Right ventricle myocardium superior (tissue), 1 donor: ENCODE measurements around the gene RFTN2. TPM values are rescaled to one million over a fixed set of nuclear protein-coding genes. Genes with fewer than 3 reads are reported as not detected.
"Not testable (repeated sequence)": the region's sequence is repeated elsewhere in the genome, so short reads cannot be mapped to it uniquely, and the experiment has no call there.

Source experiments
- ATAC-seq: fragments of 200-7000 bp; cut with Tn5 transposase; one replicate; pipeline ENCODE4 v1.9.1; 2020; ENCODE audit warnings: mild to moderate bottlenecking; ENCODE audit not compliant: poor library complexity
- DNase-seq: peaks from one replicate; pipeline ENCODE4 v3.0.0-alpha.2; 2020
- intact Hi-C: fragments of 100-400 bp; cut with DNase I; formaldehyde crosslinking; loops from one replicate; pipeline ENCODE4 v1.11.2; 2022
- long read RNA-seq: library from polyadenylated mRNA; unstranded; transcript quantifications from one replicate; pipeline ENCODE4 v2.0.0, GENCODE V29; 2021
- total RNA-seq: library from RNA; stranded (reverse); fragmentation: NEBNext Ultra II Directional; extraction: Animal tissue kit (Norgen Biotek cat#: 25700); gene quantifications from one replicate; pipeline ENCODE4 v1.2.1, GENCODE V29; 2021
- donor health status: DM: no; HTN: yes; CAD: no; lungs with severe emphysema.

Gene RFTN2, protein sequence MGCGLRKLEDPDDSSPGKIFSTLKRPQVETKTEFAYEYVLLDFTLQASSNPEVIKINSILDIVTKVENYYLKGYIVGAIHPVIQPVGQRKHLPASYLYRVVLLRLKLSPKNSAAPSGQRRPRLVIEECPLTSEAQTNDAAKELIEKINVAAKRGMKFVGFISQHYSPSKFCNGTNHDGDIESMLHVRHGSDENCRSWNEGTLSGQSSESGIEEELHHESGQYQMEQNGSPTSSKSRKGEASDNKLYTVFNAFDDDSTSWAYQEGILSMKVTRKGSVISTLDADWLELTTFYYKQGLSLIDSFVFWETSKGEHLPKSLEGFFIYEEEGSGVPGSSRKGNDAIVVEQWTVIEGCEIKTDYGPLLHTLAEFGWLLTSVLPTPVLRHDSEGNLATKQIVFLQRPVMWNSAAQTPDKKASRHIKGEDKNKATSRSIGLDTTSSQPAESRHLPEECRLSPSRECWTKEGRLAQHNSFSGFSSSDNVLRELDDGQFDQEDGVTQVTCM
- 4.4 TPM for total RNA-seq
- long read RNA-seq, full-length matches to known transcripts: 7 of 11 reads
- long read RNA-seq, partial matches to known transcripts: 1 of 11 reads
- long read RNA-seq, other reads (novel, unspliced or antisense): 3 of 11 reads

DNA sequence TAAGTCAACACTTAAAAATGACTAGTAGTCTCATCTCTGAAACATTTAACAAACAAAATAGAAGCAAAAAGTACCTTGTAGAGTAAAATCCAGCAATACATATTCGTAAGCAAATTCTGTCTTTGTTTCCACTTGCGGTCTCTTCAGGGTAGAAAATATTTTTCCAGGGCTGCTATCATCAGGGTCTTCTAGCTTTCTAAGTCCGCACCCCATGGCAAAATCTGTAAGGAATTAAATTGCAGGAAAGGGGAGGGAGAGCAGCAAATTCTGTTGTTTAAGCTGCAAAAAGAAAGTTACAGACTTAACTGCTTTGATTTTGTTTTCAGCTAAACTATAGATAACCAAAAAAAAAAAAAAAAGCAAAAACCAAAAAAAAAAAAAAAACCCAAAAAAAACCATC is at the start of gene RFTN2:
Gene RFTN2, minus strand, starts transcription at position 342 of the 400 bp plus-strand sequence. Its CDS starts 129 bp downstream, at position 213.
- DNase-seq: no peak
- intact Hi-C loops: no loop called here
- no peak for ATAC-seq

DNA sequence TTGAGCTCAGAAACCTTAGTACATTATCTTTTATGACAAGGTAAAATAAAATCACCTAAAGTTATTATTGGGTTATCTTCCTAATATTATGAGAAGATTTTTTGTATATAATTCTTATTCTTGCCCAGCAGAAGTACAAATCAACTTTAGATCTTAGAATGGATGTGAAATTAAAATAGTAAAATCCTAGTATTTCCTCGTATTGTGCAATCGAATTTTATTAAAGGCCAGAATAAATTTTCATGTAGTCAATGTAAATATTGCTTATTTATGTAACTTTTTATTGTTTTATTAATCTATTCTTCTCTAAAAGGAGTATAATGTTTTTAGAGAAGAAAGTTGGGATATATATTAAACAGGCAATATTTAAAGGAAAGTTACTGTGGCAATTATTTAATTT is 42.5 kb upstream of the RFTN2 start:
- intact Hi-C loops: no loop called here
- no peak for DNase-seq
- ATAC-seq: no peak

DNA sequence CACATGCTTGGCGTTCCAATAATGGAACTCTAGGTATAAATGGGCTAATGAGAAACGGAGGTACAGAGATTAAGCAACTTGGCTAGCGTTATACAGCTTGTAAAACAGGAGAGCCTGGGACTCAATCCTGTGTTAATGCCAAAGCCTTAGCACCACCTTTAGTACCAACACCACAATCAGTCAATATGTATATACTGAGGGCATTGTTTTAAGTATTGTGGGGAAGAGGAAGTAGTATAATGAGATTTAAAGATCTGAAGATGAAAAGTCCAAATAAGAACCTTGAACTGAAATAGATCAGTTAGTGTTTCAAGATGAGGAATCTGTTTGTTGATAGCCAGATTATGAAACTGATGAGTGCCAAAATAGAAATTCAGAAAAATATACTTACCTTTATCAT is 37.9 kb upstream of the RFTN2 start:
- DNase-seq (no peak), ATAC-seq (no peak)
- intact Hi-C loops: no loop called here

DNA sequence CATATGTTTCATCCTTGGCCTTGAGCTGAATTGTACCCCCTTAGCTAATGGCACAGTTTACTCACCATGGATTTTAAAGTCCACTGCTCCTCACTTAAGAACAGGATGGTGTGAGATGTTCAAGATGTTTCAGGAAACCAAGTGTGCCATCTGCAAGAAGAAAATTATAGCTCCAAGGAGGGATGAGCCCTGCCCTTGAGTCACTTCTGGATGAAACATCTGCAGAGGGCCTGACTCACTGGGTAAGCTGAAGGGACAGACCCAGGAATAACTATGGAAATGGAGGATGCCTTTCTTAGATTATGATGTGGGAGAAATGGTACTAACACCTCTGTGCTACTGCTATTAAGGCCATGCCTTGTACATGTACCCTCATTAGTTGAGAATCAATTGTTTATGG is 36.2 kb upstream of the RFTN2 start:
- intact Hi-C loops: no loop called here
- no peak for DNase-seq

DNA sequence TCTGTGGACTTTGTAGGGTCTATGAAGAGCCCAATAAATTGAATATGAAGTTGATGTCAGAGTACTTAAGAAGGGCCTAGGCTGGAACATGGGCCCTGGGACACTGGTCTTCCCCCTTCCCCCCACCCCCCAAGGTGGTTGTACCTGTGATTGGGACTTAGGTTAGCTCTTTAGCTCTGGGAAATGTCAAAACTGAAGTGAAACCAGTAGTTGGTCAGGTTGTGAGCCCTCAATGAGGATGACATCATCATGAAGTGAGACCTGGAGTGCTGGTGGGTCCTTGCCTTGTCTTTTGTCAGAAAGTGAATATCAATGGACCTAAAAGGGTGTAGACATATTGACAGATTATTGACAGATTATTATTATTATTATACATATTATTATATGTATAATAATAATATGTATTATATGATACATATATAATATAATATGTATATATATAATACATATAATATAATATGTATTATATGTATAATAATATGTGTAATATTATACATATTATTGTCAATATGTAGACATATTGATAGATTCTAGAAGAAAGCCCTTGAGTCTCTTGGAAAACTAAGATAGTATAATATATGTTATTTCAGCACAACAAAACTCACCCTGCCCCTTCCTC is 35.1 kb upstream of the RFTN2 start:
- DNase-seq: no peak
- ATAC-seq: no peak
- intact Hi-C loops: no loop called here

More for the DNA sequence above, 36.2 kb upstream of the RFTN2 start:
- no peak for ATAC-seq

DNA sequence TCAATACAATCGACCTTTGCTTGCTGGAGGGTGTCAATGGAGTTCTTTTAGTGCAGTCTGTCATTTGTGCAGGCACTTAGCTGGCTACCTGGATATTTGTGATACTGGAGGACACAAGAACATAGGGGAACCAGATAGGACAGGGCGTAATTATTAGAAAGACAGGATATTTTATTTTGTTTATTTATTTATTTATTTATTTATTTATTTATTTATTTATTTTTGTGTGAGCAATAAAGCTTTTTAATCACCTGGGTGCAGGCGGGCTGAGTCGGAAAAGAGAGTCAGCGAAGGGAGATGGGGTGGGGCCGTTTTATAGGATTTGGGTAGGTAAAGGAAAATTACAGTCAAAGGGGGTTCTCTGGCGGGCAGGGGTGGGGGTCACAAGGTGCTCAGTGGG is 33.8 kb upstream of the RFTN2 start:
- intact Hi-C loops: loop anchor here (5.0 to 10.0 kb wide), 4 partner anchors 66 to 588 kb away; partner anchors contain the start of gene HSPE1
- not testable (repeated sequence) for DNase-seq, ATAC-seq

DNA sequence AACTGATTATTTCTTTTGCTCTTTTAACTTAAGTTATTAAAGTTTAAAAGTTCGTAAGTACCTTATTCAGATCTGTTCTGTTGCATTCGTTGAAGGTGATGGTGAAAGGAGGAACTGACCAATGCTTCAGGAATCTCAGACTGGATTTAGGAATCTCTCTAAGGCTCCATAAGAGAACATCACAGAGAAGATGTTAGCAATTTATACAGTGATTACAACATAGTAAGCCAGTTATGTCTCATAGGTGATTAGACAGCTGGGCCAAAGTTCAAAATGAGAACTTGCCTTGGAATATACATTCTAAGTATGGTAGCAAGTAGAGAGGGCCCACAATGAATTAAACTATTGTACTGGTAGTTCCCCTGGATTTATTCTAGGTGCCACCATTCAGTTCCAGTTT is 32.9 kb upstream of the RFTN2 start:
- ATAC-seq (no peak), DNase-seq (no peak)
- intact Hi-C loops: loop anchor here (5.0 to 10.0 kb wide), 4 partner anchors 66 to 589 kb away; partner anchors contain the start of gene HSPE1

DNA sequence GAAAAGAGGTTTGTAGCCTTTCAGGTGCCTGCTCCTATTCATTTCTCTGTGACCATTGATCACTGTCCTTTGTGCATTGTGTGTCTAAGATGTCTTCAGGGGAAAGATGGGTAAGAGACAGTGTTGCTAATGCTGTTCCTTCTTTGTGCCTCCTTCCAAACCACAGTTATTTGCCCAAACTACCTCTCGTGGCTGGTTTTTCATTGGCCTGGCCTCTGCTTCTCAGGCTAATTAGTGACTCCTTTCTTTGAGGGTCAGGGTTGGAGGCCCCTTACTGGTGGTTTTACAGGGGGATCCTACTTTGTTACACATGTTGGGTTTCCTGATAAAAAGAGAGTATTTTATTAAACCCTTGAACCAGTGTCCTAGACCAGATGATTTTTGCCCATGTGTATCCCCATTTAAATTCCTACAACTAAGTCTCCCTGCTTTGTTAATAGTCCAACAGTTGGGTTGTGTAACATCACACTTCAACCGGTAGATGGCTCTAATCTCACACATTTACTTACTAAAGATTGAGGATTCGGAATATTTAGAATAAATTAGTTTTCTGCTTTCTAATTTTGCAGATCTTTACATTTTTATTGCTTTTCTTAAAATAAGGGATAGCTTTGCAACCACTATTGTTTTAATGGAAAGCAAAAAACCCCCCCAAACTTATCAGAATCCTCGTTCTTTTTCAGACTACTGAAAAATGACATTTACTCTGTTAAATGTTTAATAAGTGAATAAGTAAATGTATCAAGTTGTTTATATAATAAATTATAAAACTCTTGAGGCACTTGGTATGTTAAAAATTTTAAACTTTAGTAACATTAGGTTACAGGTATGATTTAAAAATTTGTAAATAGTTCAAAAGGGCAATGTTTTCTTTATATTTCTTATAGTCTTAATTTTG is 32.2 kb upstream of the RFTN2 start:
- no peak for DNase-seq

DNA sequence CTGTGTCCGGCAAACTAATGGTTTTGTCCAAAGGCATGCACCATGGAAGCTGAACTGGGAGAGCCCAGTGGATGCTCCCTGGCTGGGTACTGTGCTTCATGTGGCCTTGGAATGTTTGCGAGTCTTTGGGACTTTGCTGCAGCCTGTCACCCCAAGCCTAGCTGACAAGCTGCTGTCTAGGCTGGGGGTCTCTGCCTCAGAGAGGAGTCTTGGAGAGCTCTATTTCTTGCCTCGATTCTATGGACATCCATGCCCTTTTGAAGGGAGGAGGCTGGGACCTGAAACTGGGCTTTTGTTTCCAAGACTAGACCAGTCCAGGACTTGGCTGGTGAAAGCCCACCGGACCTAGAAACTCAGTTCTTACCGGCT is 31.4 kb upstream of the RFTN2 start:
- ATAC-seq: no peak
- DNase-seq: no peak
- intact Hi-C loops: loop anchor here (5.0 to 10.0 kb wide), 4 partner anchors 68 to 590 kb away; partner anchors contain the start of gene HSPE1

More for the DNA sequence above, 32.2 kb upstream of the RFTN2 start:
- intact Hi-C loops: loop anchor here (5.0 to 10.0 kb wide), 4 partner anchors 67 to 590 kb away; partner anchors contain the start of gene HSPE1
- ATAC-seq: no peak

DNA sequence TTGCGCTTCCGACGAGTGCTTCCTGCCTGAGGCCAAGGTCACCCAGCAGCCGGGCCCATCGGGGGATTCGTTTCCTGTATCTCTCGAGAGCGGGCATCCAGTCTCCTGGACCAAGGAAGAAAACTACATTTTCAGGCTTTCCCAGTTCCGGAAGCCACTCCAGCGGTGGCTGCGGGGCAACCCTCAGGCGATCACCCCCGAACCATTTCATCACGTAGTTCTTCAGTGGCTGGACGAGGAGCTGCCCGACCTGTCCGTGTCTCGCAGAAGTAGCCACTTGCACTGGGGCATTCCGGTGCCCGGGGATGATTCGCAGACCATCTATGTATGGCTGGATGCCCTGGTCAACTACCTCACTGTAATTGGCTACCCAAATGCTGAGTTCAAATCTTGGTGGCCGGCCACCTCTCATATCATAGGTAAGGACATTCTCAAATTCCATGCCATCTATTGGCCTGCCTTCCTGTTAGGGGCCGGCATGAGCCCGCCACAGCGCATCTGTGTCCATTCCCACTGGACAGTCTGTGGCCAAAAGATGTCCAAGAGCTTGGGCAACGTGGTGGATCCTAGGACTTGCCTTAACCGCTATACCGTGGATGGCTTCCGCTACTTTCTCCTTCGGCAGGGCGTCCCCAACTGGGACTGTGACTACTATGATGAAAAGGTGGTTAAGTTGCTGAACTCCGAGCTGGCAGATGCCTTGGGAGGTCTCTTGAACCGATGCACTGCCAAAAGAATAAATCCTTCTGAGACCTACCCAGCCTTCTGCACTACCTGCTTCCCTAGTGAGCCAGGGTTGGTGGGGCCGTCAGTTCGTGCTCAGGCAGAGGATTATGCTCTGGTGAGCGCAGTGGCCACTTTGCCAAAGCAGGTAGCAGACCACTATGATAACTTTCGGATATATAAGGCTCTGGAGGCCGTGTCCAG is 30.8 kb upstream of the RFTN2 start:
- intact Hi-C loops: loop anchor here (5.0 to 10.0 kb wide), 4 partner anchors 69 to 591 kb away; partner anchors contain the start of gene HSPE1
- ATAC-seq (no peak), DNase-seq (peak; percentile 49)

DNA sequence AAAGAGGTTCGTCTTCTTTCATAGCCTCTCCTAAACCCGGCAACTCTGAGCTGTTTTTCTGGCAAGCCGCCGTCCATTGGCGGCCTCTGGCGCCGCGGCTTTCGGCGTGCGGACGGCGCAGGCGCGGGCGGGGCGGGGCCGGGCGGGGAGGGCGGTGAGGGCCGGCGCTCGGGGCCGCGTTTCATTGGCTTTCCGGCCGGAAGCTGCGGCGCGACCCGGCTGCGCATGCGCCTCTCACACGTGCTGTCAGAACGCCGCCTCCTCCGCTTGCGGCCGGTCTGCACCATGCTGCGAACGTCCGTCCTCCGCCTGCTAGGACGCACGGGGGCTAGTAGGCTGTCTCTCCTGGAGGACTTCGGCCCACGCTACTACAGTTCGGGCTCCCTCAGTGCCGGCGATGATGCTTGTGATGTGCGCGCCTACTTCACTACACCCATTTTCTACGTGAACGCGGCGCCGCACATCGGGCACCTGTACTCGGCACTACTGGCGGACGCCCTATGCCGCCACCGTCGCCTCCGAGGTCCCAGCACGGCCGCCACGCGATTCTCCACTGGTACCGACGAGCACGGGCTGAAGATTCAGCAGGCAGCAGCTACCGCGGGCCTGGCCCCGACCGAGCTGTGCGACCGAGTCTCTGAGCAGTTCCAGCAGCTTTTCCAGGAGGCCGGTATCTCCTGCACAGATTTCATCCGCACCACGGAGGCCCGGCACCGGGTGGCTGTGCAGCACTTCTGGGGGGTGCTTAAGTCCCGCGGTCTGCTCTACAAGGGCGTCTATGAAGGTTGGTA is 29.9 kb upstream of the RFTN2 start, which contains the start of gene MARS2:
Gene MARS2, plus strand, starts transcription at position 249 of the 791 bp plus-strand sequence. Its CDS starts 37 bp downstream, at position 286.
- intact Hi-C loops: loop anchor here (5.0 to 10.0 kb wide), 4 partner anchors 69 to 592 kb away; partner anchors contain the start of gene HSPE1
- peak; percentile 98 for ATAC-seq
- peak; percentile 97 for DNase-seq

DNA sequence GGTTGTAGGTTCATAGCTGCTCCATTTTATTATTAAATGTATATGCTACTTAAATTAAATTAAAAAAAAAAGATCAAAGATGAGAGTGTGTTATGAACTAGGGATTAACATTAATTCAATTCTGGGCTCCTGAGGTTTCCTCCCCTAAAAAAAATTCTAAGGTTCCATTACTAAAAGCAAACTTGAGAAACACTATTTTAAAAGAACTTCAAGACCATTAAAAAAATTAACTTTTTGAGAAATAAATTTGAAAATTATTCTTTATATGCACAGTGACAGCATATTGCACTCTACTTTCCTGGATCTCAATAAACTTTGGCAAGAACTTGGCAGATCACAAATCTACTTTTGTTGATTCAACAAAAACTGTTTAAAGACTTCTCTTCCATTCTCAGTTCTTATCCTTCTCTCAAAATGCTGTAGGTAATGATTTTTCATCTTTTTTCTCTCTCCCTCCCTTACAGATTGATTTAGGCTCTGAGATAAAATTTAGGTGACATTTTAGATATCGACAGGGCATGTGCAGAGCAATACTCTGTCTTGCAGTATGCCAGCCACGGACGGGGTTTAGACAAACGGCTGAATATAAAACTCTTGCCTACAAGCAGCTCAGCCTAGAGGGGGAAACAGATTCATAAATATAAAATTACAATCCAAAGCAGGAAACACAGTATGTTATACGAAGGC is 29.2 kb upstream of the RFTN2 start:
- DNase-seq: no peak
- intact Hi-C loops: loop anchor here (5.0 to 10.0 kb wide), 4 partner anchors 70 to 593 kb away; partner anchors contain the start of gene HSPE1
- ATAC-seq: peak; percentile 59

DNA sequence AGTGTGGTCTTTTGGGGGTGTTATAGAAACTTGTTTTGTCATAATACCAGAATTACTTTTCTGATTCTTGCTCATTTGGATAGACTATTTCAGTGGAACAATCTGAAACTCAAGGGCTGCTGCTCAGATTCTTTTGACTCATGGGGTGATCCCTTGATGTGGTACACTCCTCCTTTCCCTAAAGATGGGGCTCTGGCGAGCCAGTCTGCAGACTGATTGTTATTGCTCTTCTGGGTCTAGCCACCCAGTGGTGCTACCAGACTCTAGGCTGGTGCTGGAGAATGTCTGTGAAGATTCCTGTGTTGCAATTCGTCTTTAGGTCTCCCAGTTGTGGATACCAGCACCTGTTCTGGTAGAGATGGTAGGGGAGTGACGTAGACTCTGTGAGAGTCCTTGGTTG is 25.6 kb upstream of the RFTN2 start:
- ATAC-seq: no peak
- intact Hi-C loops: loop anchor here (10.0 kb wide), 2 partner anchors 74 to 196 kb away; partner anchors contain the start of gene HSPE1
- DNase-seq: no peak

DNA sequence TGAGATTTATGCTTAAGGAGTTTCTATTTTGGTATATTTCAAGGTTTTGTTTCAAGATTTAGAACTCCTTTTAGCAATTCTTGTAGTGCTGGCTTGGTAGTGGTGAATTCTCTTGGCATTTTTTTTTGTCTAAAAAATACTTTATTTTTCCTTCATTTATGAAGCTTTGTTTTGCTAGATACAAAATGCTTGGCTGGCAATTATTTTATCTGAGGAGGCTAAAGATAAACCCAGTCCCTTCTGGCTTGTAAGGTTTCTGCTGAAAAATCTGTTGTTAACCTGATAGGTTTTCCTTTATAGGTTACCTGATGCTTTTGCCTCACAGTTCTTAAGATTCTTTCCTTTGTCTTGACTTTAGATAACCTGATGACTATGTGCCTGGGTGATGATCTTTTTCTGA is 24.3 kb upstream of the RFTN2 start:
- intact Hi-C loops: loop anchor here (10.0 kb wide), 2 partner anchors 75 to 195 kb away; partner anchors contain the start of gene HSPE1
- not testable (repeated sequence) for DNase-seq, ATAC-seq

DNA sequence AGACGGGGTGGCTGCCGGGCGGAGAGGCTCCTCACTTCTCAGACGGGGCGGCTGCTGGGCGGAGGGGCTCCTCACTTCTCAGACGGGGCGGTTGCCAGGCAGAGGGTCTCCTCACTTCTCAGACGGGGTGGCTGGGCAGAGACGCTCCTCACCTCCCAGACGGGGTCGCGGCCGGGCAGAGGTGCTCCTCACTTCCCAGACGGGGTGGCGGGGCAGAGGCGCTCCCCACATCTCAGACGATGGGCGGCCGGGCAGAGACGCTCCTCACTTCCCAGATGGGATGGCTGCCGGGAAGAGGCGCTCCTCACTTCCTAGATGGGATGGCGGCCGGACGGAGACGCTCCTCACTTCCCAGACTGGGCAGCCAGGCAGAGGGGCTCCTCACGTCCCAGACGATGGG is 21.2 kb upstream of the RFTN2 start:
- DNase-seq, ATAC-seq, intact Hi-C loops: not testable (repeated sequence)
